Liver (tissue), 9 donors: ENCODE results near the gene APOB. TPM values are rescaled to one million over a fixed set of nuclear protein-coding genes. Genes with fewer than 3 reads are reported as not detected.

ENCODE experiments used
- DNase-seq: peaks from one replicate; pipeline ENCODE4 v3.0.0-alpha.2; 2017; ENCODE audit warnings: low spot score
- H3K27ac ChIP-seq, 2 donors: one replicate each; pipeline ENCODE4 v1.7.0; 2013; ENCODE audit warnings: inconsistent platforms in 2 of 2, low read length in 2 of 2, control low read depth in 1 of 2, low read depth in 1 of 2, mild to moderate bottlenecking in 1 of 2
- H3K27me3 ChIP-seq, 4 donors: one replicate each; pipeline versions ENCODE4 v1.6.1 to v1.7.0; 2013; ENCODE audit warnings: low read length in 3 of 4, inconsistent platforms in 1 of 4, mild to moderate bottlenecking in 1 of 4, moderate library complexity in 1 of 4; ENCODE audit not compliant: control insufficient read depth in 4 of 4, insufficient read depth in 4 of 4
- H3K36me3 ChIP-seq, 4 donors: one replicate each; pipeline versions ENCODE4 v1.6.1 to v1.7.0; 2013; ENCODE audit warnings: low read length in 3 of 4, mild to moderate bottlenecking in 3 of 4, low read depth in 1 of 4, moderate library complexity in 1 of 4; ENCODE audit not compliant: control insufficient read depth in 4 of 4, insufficient read depth in 3 of 4
- H3K4me1 ChIP-seq, 4 donors: one replicate each; pipeline versions ENCODE4 v1.6.1 to v1.7.0; 2013; ENCODE audit warnings: low read length in 3 of 4, mild to moderate bottlenecking in 3 of 4, moderate library complexity in 1 of 4; ENCODE audit not compliant: control insufficient read depth in 4 of 4, insufficient read depth in 4 of 4
- H3K4me3 ChIP-seq, 3 donors: one replicate each; pipeline versions ENCODE4 v1.6.1 to v1.7.0; 2013; ENCODE audit warnings: low read length in 3 of 3, control low read depth in 1 of 3, low read depth in 1 of 3, mild to moderate bottlenecking in 1 of 3
- H3K9ac ChIP-seq, 2 donors: one replicate each; pipeline ENCODE4 v1.7.0; 2013; ENCODE audit warnings: low read length in 2 of 2, mild to moderate bottlenecking in 2 of 2, moderate library complexity in 2 of 2, control low read depth in 1 of 2, low read depth in 1 of 2
- H3K9me3 ChIP-seq, 4 donors: one replicate each; pipeline versions ENCODE4 v1.6.1 to v1.7.0; 2013; ENCODE audit warnings: low read length in 3 of 4; ENCODE audit not compliant: control insufficient read depth in 4 of 4
- CTCF ChIP-seq: fragments of 150-350 bp; IDR thresholded peaks from 2 replicates; pipeline ENCODE4 v1.5.1; 2017; ENCODE audit warnings: improper control_type of control experiment, low read depth, low read length; ENCODE audit not compliant: missing input control
- FOXA2 ChIP-seq: IDR thresholded peaks from 2 replicates; pipeline ENCODE4 v1.6.1; 2016; ENCODE audit warnings: antibody characterized with exemption
- HNF4G ChIP-seq: IDR thresholded peaks from 2 replicates; pipeline ENCODE4 v1.6.1; 2016; ENCODE audit warnings: antibody characterized with exemption
- NR2F2 ChIP-seq: IDR thresholded peaks from 2 replicates; pipeline ENCODE4 v1.6.1; 2016; ENCODE audit warnings: antibody characterized with exemption
- RXRA ChIP-seq, 2 donors: IDR thresholded peaks; 2 replicates each; pipeline ENCODE4 v1.6.1; 2017 to 2018; ENCODE audit warnings: antibody characterized with exemption in 2 of 2, mild to moderate bottlenecking in 1 of 2
- SP1 ChIP-seq: IDR thresholded peaks from 2 replicates; pipeline ENCODE4 v1.6.1; 2018; ENCODE audit warnings: antibody characterized with exemption, mild to moderate bottlenecking
- TAF1 ChIP-seq: conservative IDR thresholded peaks from 2 replicates; pipeline ENCODE4 v1.6.1; 2016; ENCODE audit warnings: antibody characterized with exemption, mild to moderate bottlenecking
- ZBTB33 ChIP-seq: IDR thresholded peaks from 2 replicates; pipeline ENCODE4 v1.6.1; 2016; ENCODE audit warnings: antibody characterized with exemption
- WGBS: extraction: QIAGEN DNeasy Blood & Tissue Kit; methylation state at CpG from one replicate; pipeline ENCODE4 v1.1.7; 2013; 5-methylcytosine and 5-hydroxymethylcytosine counted together
- polyA plus RNA-seq, 2 donors: library from polyadenylated mRNA; stranded (reverse) in 1 of 2; unstranded in 1 of 2; fragments of 200-250 nt in 1 of 2; fragments of >200 nt in 1 of 2; fragmentation: Nextera tagmentation in 1 of 2; extraction: Ambion mirVana in 1 of 2; gene quantifications; one replicate each; pipeline versions ENCODE4 v1.2.1 to v1.2.3, GENCODE V29; 2013 to 2015
- total RNA-seq, 2 donors: library from RNA; depleted of rRNA; stranded (reverse); fragments of >200 nt; gene quantifications; one replicate each; pipeline ENCODE4 v1.2.3, GENCODE V29; 2014
- TF ChIP-seq, protein P1 (sequence below): IDR thresholded peaks from 2 replicates; pipeline ENCODE4 v1.6.1; 2016; ENCODE audit warnings: antibody characterized with exemption
- TF ChIP-seq, protein P2 (sequence below): IDR thresholded peaks from 2 replicates; pipeline ENCODE4 v1.6.1; 2016; ENCODE audit warnings: antibody characterized with exemption, mild to moderate bottlenecking
- donor health status: healthy.
- donor health status: healthy.
- donor health status: healthy.
- donor health status: healthy.
- donor health status: healthy.

Gene APOB
- total and polyA plus RNA-seq, 4 donors = 431 to 2,949 (median 1,463) TPM

DNA sequence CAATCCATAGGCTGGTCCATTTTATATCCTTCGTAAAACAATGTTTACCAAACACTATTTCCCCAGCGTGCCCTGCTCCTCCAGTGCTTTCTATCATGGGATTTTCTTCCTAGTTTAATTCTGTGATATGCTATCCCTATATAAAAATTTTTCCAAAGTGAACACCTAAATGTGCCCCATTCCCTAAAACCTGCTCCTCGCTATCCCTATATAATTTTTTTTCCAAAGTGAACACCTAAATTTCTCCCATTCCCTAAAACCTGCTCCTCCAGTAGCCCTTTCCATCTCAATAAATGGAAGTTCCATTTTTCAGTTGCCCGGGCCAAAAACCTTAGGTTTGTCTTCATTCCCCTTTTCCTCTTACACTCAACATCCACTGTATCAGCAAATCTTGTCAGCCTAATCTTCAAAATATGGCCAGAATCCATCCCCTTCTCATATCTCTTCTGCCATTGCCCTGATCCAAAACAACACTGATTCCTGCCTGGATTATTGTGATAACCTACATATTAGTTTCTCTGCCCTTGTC, 26.1 kb downstream of the APOB start:
- Histone ChIP-seq H3K9me3 (no peaks in the 10 kb centered on the region), H3K27ac (no peak overlapping the region), H3K9ac (no peak overlapping the region), H3K36me3 (peaks cover 17 to 94% (median 88%) of the 10 kb centered on the region in 4 donors), H3K27me3 (no peaks in the 10 kb centered on the region), H3K4me3 (no peak overlapping the region), H3K4me1 (peaks cover 0 to 4% (median under 1%) of the 10 kb centered on the region in 4 donors)
- WGBS = 90% methylated on average over 4 of the region's 4 CpGs
- no peak for DNase-seq
- TF ChIP-seq SP1 = peak; percentile 17
- TF ChIP-seq ZBTB33 = no peak
- TF ChIP-seq NR2F2 = no peak

- no peak for TF ChIP-seq ZBTB33
- TF ChIP-seq, protein P1, sequence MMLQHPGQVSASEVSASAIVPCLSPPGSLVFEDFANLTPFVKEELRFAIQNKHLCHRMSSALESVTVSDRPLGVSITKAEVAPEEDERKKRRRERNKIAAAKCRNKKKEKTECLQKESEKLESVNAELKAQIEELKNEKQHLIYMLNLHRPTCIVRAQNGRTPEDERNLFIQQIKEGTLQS = peak; percentile 0
- no peak for TF ChIP-seq RXRA (IDR thresholded peaks at IDR 0.05)
- no peak for TF ChIP-seq CTCF
- TF ChIP-seq NR2F2 = no peak
- no peak for TF ChIP-seq HNF4G
- TF ChIP-seq FOXA2 = no peak
- TF ChIP-seq, protein P2, sequence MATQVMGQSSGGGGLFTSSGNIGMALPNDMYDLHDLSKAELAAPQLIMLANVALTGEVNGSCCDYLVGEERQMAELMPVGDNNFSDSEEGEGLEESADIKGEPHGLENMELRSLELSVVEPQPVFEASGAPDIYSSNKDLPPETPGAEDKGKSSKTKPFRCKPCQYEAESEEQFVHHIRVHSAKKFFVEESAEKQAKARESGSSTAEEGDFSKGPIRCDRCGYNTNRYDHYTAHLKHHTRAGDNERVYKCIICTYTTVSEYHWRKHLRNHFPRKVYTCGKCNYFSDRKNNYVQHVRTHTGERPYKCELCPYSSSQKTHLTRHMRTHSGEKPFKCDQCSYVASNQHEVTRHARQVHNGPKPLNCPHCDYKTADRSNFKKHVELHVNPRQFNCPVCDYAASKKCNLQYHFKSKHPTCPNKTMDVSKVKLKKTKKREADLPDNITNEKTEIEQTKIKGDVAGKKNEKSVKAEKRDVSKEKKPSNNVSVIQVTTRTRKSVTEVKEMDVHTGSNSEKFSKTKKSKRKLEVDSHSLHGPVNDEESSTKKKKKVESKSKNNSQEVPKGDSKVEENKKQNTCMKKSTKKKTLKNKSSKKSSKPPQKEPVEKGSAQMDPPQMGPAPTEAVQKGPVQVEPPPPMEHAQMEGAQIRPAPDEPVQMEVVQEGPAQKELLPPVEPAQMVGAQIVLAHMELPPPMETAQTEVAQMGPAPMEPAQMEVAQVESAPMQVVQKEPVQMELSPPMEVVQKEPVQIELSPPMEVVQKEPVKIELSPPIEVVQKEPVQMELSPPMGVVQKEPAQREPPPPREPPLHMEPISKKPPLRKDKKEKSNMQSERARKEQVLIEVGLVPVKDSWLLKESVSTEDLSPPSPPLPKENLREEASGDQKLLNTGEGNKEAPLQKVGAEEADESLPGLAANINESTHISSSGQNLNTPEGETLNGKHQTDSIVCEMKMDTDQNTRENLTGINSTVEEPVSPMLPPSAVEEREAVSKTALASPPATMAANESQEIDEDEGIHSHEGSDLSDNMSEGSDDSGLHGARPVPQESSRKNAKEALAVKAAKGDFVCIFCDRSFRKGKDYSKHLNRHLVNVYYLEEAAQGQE = no peak
- TF ChIP-seq TAF1 = no peak
- Histone ChIP-seq H3K9me3 (no peaks in the 10 kb centered on the region), H3K27ac (no peak overlapping the region), H3K4me3 (no peak overlapping the region), H3K36me3 (peaks cover 23 to 94% (median 90%) of the 10 kb centered on the region in 4 donors), H3K4me1 (peaks cover 0 to 4% (median 0%) of the 10 kb centered on the region in 4 donors), H3K27me3 (no peaks in the 10 kb centered on the region), H3K9ac (no peak overlapping the region)
- DNase-seq = no peak
- WGBS = 91% methylated on average over 3 of the region's 3 CpGs
Observed at GRCh38 chr2:21015281-21015645, 28.6 kb downstream of the APOB start.
